ENCODE results near the gene RALGPS1.
A peak's percentile ranks its signal among the peaks of the same experiment; 100 is the strongest.
"Not testable (repeated sequence)": the region's sequence is repeated elsewhere in the genome, so short reads cannot be mapped to it uniquely, and the experiment has no call there.

RALGPS1 gene

GRCh38 chr9:127015921-127016512 lies 101.4 kb downstream of the RALGPS1 start:
- Mint-ChIP-seq H3K4me3 (no peak overlapping the region), H3K36me3 (ENCODE audit: insufficient read depth) (peaks cover 3% of the 10 kb centered on the region), H3K27ac (no peak overlapping the region), H3K9me3 (no peaks in the 10 kb centered on the region), H3K27me3 (no peaks in the 10 kb centered on the region), H3K4me1 (ENCODE audit: low read depth in 2 of 2) (peaks cover 6% of the 10 kb centered on the region in 2 donors)
- no peak for DNase-seq
- no peak for ATAC-seq (replicated peaks)

GRCh38 chr9:127017979-127018378 lies 103.4 kb downstream of the RALGPS1 start:
- H3K4me1 Mint-ChIP-seq (ENCODE audit: low read depth in 2 of 2); H3K27me3 Mint-ChIP-seq; DNase-seq; ATAC-seq (replicated peaks); H3K4me3 Mint-ChIP-seq; H3K36me3 Mint-ChIP-seq (ENCODE audit: insufficient read depth); H3K27ac Mint-ChIP-seq; H3K9me3 Mint-ChIP-seq: not testable (repeated sequence)

GRCh38 chr9:127018935-127019334 lies 104.4 kb downstream of the RALGPS1 start:
- H3K9me3 Mint-ChIP-seq, result no peaks in the 10 kb centered on the region
- H3K4me1 Mint-ChIP-seq (ENCODE audit: low read depth in 2 of 2), result peaks cover 6% of the 10 kb centered on the region in 2 donors
- H3K36me3 Mint-ChIP-seq (ENCODE audit: insufficient read depth), result no peaks in the 10 kb centered on the region
- ATAC-seq (replicated peaks) (no peak), DNase-seq (no peak)
- H3K4me3 Mint-ChIP-seq, result no peak overlapping the region
- no peak overlapping the region for H3K27ac Mint-ChIP-seq
- H3K27me3 Mint-ChIP-seq, result no peaks in the 10 kb centered on the region

- Mint-ChIP-seq H3K27me3 (no peaks in the 10 kb centered on the region), H3K4me3 (no peak overlapping the region)
Observed at GRCh38 chr9:127020036-127020801, 105.6 kb downstream of the RALGPS1 start.

GRCh38 chr9:127020802-127021078 lies 106.2 kb downstream of the RALGPS1 start:
- H3K9me3 Mint-ChIP-seq, result no peaks in the 10 kb centered on the region
- no peak overlapping the region for H3K4me3 Mint-ChIP-seq
- H3K27me3 Mint-ChIP-seq, result no peaks in the 10 kb centered on the region
- DNase-seq (no peak), ATAC-seq (replicated peaks) (no peak)
- H3K27ac Mint-ChIP-seq, result peak overlapping the region in 1 of 2 donors; percentile 30
- H3K4me1 Mint-ChIP-seq (ENCODE audit: low read depth in 2 of 2), result peaks cover 6% of the 10 kb centered on the region in 2 donors
- no peaks in the 10 kb centered on the region for H3K36me3 Mint-ChIP-seq (ENCODE audit: insufficient read depth)

More at GRCh38 chr9:127020036-127020801, 105.6 kb downstream of the RALGPS1 start:
- H3K27ac Mint-ChIP-seq, result peak overlapping the region in 1 of 2 donors; percentile 30
- no peaks in the 10 kb centered on the region for H3K9me3 Mint-ChIP-seq
- no peak for ATAC-seq (replicated peaks)
- no peak for DNase-seq
- H3K4me1 Mint-ChIP-seq (ENCODE audit: low read depth in 2 of 2), result peaks cover 6% of the 10 kb centered on the region in 2 donors
- H3K36me3 Mint-ChIP-seq (ENCODE audit: insufficient read depth), result no peaks in the 10 kb centered on the region

GRCh38 chr9:127021664-127022363 lies 107.2 kb downstream of the RALGPS1 start:
- H3K36me3 Mint-ChIP-seq (ENCODE audit: insufficient read depth), result no peaks in the 10 kb centered on the region

GRCh38 chr9:127022913-127023660 lies 108.5 kb downstream of the RALGPS1 start:
- Mint-ChIP-seq H3K36me3 (ENCODE audit: insufficient read depth) (no peaks in the 10 kb centered on the region), H3K27me3 (no peaks in the 10 kb centered on the region), H3K4me3 (no peak overlapping the region)

More at GRCh38 chr9:127021664-127022363, 107.2 kb downstream of the RALGPS1 start:
- no peaks in the 10 kb centered on the region for H3K9me3 Mint-ChIP-seq
- DNase-seq (no peak), ATAC-seq (replicated peaks) (no peak)
- H3K4me3 Mint-ChIP-seq, result no peak overlapping the region
- H3K4me1 Mint-ChIP-seq (ENCODE audit: low read depth in 2 of 2), result peaks cover 6% of the 10 kb centered on the region in 2 donors
- H3K27me3 Mint-ChIP-seq, result no peaks in the 10 kb centered on the region
- peak overlapping the region in 1 of 2 donors; percentile 25 for H3K27ac Mint-ChIP-seq

GRCh38 chr9:127025042-127025441 lies 110.5 kb downstream of the RALGPS1 start:
- peaks cover 6% of the 10 kb centered on the region in 2 donors for H3K4me1 Mint-ChIP-seq (ENCODE audit: low read depth in 2 of 2)
- H3K27ac Mint-ChIP-seq, result no peak overlapping the region
- H3K27me3 Mint-ChIP-seq, result no peaks in the 10 kb centered on the region
- ATAC-seq (replicated peaks) (no peak), DNase-seq (no peak)
- H3K36me3 Mint-ChIP-seq (ENCODE audit: insufficient read depth), result no peaks in the 10 kb centered on the region
- H3K4me3 Mint-ChIP-seq, result no peak overlapping the region
- no peaks in the 10 kb centered on the region for H3K9me3 Mint-ChIP-seq

More at GRCh38 chr9:127022913-127023660, 108.5 kb downstream of the RALGPS1 start:
- ATAC-seq (replicated peaks), result no peak
- Mint-ChIP-seq H3K9me3 (no peaks in the 10 kb centered on the region), H3K4me1 (ENCODE audit: low read depth in 2 of 2) (peaks cover 6% of the 10 kb centered on the region in 2 donors), H3K27ac (no peak overlapping the region)
- DNase-seq, result no peak

- H3K9me3 Mint-ChIP-seq, result no peaks in the 10 kb centered on the region
- H3K27me3 Mint-ChIP-seq, result no peaks in the 10 kb centered on the region
- no peak overlapping the region for H3K4me3 Mint-ChIP-seq
- DNase-seq, result no peak
- no peaks in the 10 kb centered on the region for H3K36me3 Mint-ChIP-seq (ENCODE audit: insufficient read depth)
- H3K27ac Mint-ChIP-seq, result no peak overlapping the region
- no peak for ATAC-seq (replicated peaks)
- H3K4me1 Mint-ChIP-seq (ENCODE audit: low read depth in 2 of 2), result no peaks in the 10 kb centered on the region
Observed at GRCh38 chr9:127027694-127028093, 113.1 kb downstream of the RALGPS1 start.

- Mint-ChIP-seq H3K4me3 (no peak overlapping the region), H3K4me1 (ENCODE audit: low read depth in 2 of 2) (no peaks in the 10 kb centered on the region), H3K36me3 (ENCODE audit: insufficient read depth) (no peaks in the 10 kb centered on the region), H3K27me3 (no peaks in the 10 kb centered on the region), H3K9me3 (no peaks in the 10 kb centered on the region), H3K27ac (no peak overlapping the region)
- no peak for ATAC-seq (replicated peaks)
- DNase-seq, result no peak
Observed at GRCh38 chr9:127029548-127029947, 115.0 kb downstream of the RALGPS1 start.

GRCh38 chr9:127030814-127031740 lies 116.5 kb downstream of the RALGPS1 start:
- H3K27me3 Mint-ChIP-seq, result no peaks in the 10 kb centered on the region
- DNase-seq, result no peak
- no peak overlapping the region for H3K4me3 Mint-ChIP-seq
- no peaks in the 10 kb centered on the region for H3K36me3 Mint-ChIP-seq (ENCODE audit: insufficient read depth)
- no peaks in the 10 kb centered on the region for H3K4me1 Mint-ChIP-seq (ENCODE audit: low read depth in 2 of 2)
- H3K27ac Mint-ChIP-seq, result no peak overlapping the region
- no peak for ATAC-seq (replicated peaks)
- no peaks in the 10 kb centered on the region for H3K9me3 Mint-ChIP-seq

GRCh38 chr9:127032256-127032655 lies 117.7 kb downstream of the RALGPS1 start:
- DNase-seq, result no peak
- H3K9me3 Mint-ChIP-seq, result no peaks in the 10 kb centered on the region
- H3K36me3 Mint-ChIP-seq (ENCODE audit: insufficient read depth), result no peaks in the 10 kb centered on the region
- no peaks in the 10 kb centered on the region for H3K4me1 Mint-ChIP-seq (ENCODE audit: low read depth in 2 of 2)
- no peak overlapping the region for H3K4me3 Mint-ChIP-seq
- no peak for ATAC-seq (replicated peaks)
- H3K27ac Mint-ChIP-seq, result no peak overlapping the region
- no peaks in the 10 kb centered on the region for H3K27me3 Mint-ChIP-seq

Data from effector memory CD8-positive, alpha-beta T cell (primary cell).